HCT116 (cell line): Measurements from ENCODE around the gene WDFY2.

Experiments used
- CTCF ChIP-seq, 3 experiments: fragments of 200-600 bp in 1 of 3; sonication (generic) in 1 of 3; IDR thresholded peaks in 2 of 3; conservative IDR thresholded peaks in 1 of 3; 2 replicates each; pipeline ENCODE4 v1.5.1; 2012 to 2017; ENCODE audit warnings: low read depth in 2 of 3, low read length in 2 of 3, antibody characterized with exemption in 1 of 3, borderline replicate concordance in 1 of 3, control low read depth in 1 of 3, mild to moderate bottlenecking in 1 of 3, mixed read lengths in 1 of 3, mixed run types in 1 of 3, moderate library complexity in 1 of 3; ENCODE audit not compliant: insufficient read depth in 1 of 3
- EZH2 ChIP-seq: fragments of 200-600 bp; sonication (generic); IDR thresholded peaks from 2 replicates; pipeline ENCODE4 v1.6.1; 2017; ENCODE audit warnings: antibody characterized with exemption, mixed run types
- MAX ChIP-seq: IDR thresholded peaks from 2 replicates; pipeline ENCODE4 v1.6.1; 2012
- POLR2A ChIP-seq: IDR thresholded peaks from 2 replicates; pipeline ENCODE4 v1.7.0; 2011; ENCODE audit warnings: borderline replicate concordance; ENCODE audit not compliant: insufficient read depth, insufficient read length; ENCODE audit errors: extremely low read depth
- POLR2AphosphoS5 ChIP-seq: IDR thresholded peaks from 2 replicates; pipeline ENCODE4 v1.6.1; 2011; ENCODE audit warnings: mild to moderate bottlenecking, low read depth, low read length, moderate library complexity
- RAD21 ChIP-seq: IDR thresholded peaks from 2 replicates; pipeline ENCODE4 v1.6.1; 2012; ENCODE audit warnings: low read depth, mild to moderate bottlenecking
- REST ChIP-seq: IDR thresholded peaks from 2 replicates; pipeline ENCODE4 v1.6.1; 2012; ENCODE audit warnings: low read depth
- SIN3A ChIP-seq: IDR thresholded peaks from 2 replicates; pipeline ENCODE4 v1.6.1; 2012; ENCODE audit warnings: low read depth
- SP1 ChIP-seq: IDR thresholded peaks from 2 replicates; pipeline ENCODE4 v1.6.1; 2012; ENCODE audit warnings: low read depth
- YY1 ChIP-seq: IDR thresholded peaks from 2 replicates; pipeline ENCODE4 v1.6.1; 2011; ENCODE audit warnings: low read length, low read depth, moderate library complexity, mild to moderate bottlenecking; ENCODE audit not compliant: insufficient replicate concordance; ENCODE audit errors: extremely low read depth
- ZNF274 ChIP-seq: fragments of 200-500 bp; sonication (Bioruptor generic); IDR thresholded peaks from 2 replicates; pipeline ENCODE4 v1.6.1; 2014; ENCODE audit warnings: mild to moderate bottlenecking, low read depth, low read length, inconsistent platforms

- no peak for TF ChIP-seq CTCF (IDR thresholded peaks at IDR 0.05 in 2 of 3, conservative IDR thresholded peaks at IDR 0.05 in 1 of 3; ENCODE audit: borderline replicate concordance in 1 of 3, insufficient read depth in 1 of 3, low read depth in 2 of 3, low read length in 2 of 3)
- no peak for TF ChIP-seq MAX
- TF ChIP-seq YY1 = no peak
- TF ChIP-seq REST = no peak
- no peak for TF ChIP-seq POLR2A
- TF ChIP-seq SIN3A = no peak
- TF ChIP-seq POLR2AphosphoS5 = no peak
- no peak for TF ChIP-seq SP1
- TF ChIP-seq EZH2 = no peak
- no peak for TF ChIP-seq RAD21
- TF ChIP-seq ZNF274 = no peak
These were observed 210.7 kb downstream of the WDFY2 start for GRCh38 chr13:51794964-51795363.
